ENCODE data around the gene PIH1D1.

Gene PIH1D1

GRCh38 chr19:49415102-49415809 lies 36.4 kb downstream of the PIH1D1 start:
- DNase-seq: no peak

GRCh38 chr19:49414256-49414655 lies 37.4 kb downstream of the PIH1D1 start:
- DNase-seq: no peak

GRCh38 chr19:49413348-49413747 lies 38.3 kb downstream of the PIH1D1 start:
- peak; percentile 47 for DNase-seq

- no peak for DNase-seq
Observed at GRCh38 chr19:49411681-49412326, 39.8 kb downstream of the PIH1D1 start.

- DNase-seq: no peak
Observed at GRCh38 chr19:49409441-49410029, 42.1 kb downstream of the PIH1D1 start.

GRCh38 chr19:49408816-49409440 lies 42.7 kb downstream of the PIH1D1 start:
- DNase-seq: peak; percentile 19

- DNase-seq: no peak
Observed at GRCh38 chr19:49407482-49408015, 44.1 kb downstream of the PIH1D1 start.

- no peak for DNase-seq
Observed at GRCh38 chr19:49407079-49407478, 44.5 kb downstream of the PIH1D1 start.

- peak; percentile 64 for DNase-seq
Observed at GRCh38 chr19:49403404-49404187, 48.0 kb downstream of the PIH1D1 start.

GRCh38 chr19:49400029-49400428 lies 51.6 kb downstream of the PIH1D1 start:
- no peak for DNase-seq

GRCh38 chr19:49398931-49399330 lies 52.7 kb downstream of the PIH1D1 start:
- DNase-seq: no peak

GRCh38 chr19:49398001-49398615 lies 53.5 kb downstream of the PIH1D1 start:
- DNase-seq: no peak

GRCh38 chr19:49396738-49397505 lies 54.7 kb downstream of the PIH1D1 start:
- DNase-seq: no peak
